B cell (primary cell): Measurements from ENCODE around the gene HCFC1. TPM values are rescaled to one million over a fixed set of nuclear protein-coding genes. Genes with fewer than 3 reads are reported as not detected.

ENCODE experiments used
- ATAC-seq: fragments of 200-7000 bp; cut with Tn5 transposase; one replicate; pipeline ENCODE4 v1.10.0; 2021; ENCODE audit warnings: low read depth, mild to moderate bottlenecking, moderate number of reproducible peaks, moderate library complexity
- CTCF ChIA-PET: fragments of 350-600 bp; sonication (Branson Sonifier 250); formaldehyde crosslinking; loops from one replicate; lab custom pipeline; 2021; ENCODE audit warnings: antibody characterized with exemption, inconsistent platforms; lab: Charles Lee
- POLR2A ChIA-PET: fragments of 350-600 bp; sonication (Branson Sonifier 250); formaldehyde crosslinking; loops from one replicate; lab custom pipeline; 2021; ENCODE audit warnings: antibody characterized with exemption; lab: Charles Lee
- DNase-seq: peaks from one replicate; pipeline ENCODE4 v3.0.0; 2013
- H2AFZ ChIP-seq: 2 replicates; pipeline ENCODE4 v1.6.1; 2012; ENCODE audit warnings: mild to moderate bottlenecking, low read depth, low read length; ENCODE audit not compliant: insufficient read depth, poor library complexity, severe bottlenecking
- H3K27ac ChIP-seq, 2 donors: 1 replicate in 1 of 2; 2 replicates in 1 of 2; pipeline ENCODE4 v1.5.1; 2012 to 2013; ENCODE audit warnings: low read length in 2 of 2, mild to moderate bottlenecking in 2 of 2, moderate library complexity in 1 of 2
- H3K27me3 ChIP-seq, 4 experiments: fragments of 200-600 bp in 1 of 4; sonication (generic) in 1 of 4; replicated peaks in 1 of 4; 1 replicate in 2 of 4; 2 replicates in 2 of 4; pipeline versions ENCODE4 v1.6.1 to v1.7.0; 2013 to 2016; ENCODE audit warnings: low read length in 3 of 4, mild to moderate bottlenecking in 2 of 4, mixed read lengths in 1 of 4, moderate library complexity in 1 of 4; ENCODE audit not compliant: insufficient read depth in 4 of 4, control insufficient read depth in 3 of 4; ENCODE audit errors: control extremely low read depth in 1 of 4
- H3K36me3 ChIP-seq, 2 experiments: replicated peaks in 1 of 2; 1 replicate in 1 of 2; 2 replicates in 1 of 2; pipeline versions ENCODE4 v1.6.1 to v1.7.1; 2013; ENCODE audit warnings: low read length in 1 of 2; ENCODE audit not compliant: insufficient read depth in 2 of 2, control insufficient read depth in 1 of 2; ENCODE audit errors: control extremely low read depth in 1 of 2, extremely low read depth in 1 of 2
- H3K4me1 ChIP-seq, 2 donors: fragments of 200-600 bp in 1 of 2; sonication (generic) in 1 of 2; 1 replicate in 1 of 2; 2 replicates in 1 of 2; pipeline versions ENCODE4 v1.5.1 to v1.6.1; 2013 to 2017; ENCODE audit warnings: low read length in 2 of 2; ENCODE audit not compliant: control insufficient read depth in 2 of 2, insufficient read depth in 2 of 2
- H3K4me2 ChIP-seq: replicated peaks from 2 replicates; pipeline ENCODE3; 2012; ENCODE audit warnings: mild to moderate bottlenecking, low read depth, low read length; ENCODE audit not compliant: poor library complexity, severe bottlenecking
- H3K4me3 ChIP-seq, 5 experiments: fragments of 200-600 bp in 1 of 5; sonication (generic) in 1 of 5; 1 replicate in 3 of 5; 2 replicates in 2 of 5; pipeline versions ENCODE4 v1.5.1 to v1.7.0; 2011 to 2016; ENCODE audit warnings: low read length in 4 of 5, mild to moderate bottlenecking in 4 of 5, low read depth in 2 of 5, control low read depth in 1 of 5, moderate library complexity in 1 of 5; ENCODE audit not compliant: insufficient read depth in 1 of 5; ENCODE audit errors: control extremely low read depth in 1 of 5, extremely low read depth in 1 of 5
- H3K79me2 ChIP-seq: fragments of 200-600 bp; sonication (generic); one replicate; pipeline ENCODE4 v1.6.0; 2016; ENCODE audit warnings: low read length; ENCODE audit not compliant: control insufficient read depth, insufficient read depth
- H3K9ac ChIP-seq: fragments of 200-600 bp; sonication (generic); 2 replicates; pipeline ENCODE4 v1.6.1; 2017; ENCODE audit warnings: mild to moderate bottlenecking, low read length, moderate library complexity
- H3K9me3 ChIP-seq, 3 donors: one replicate each; pipeline versions ENCODE4 v1.6.1 to v1.7.1; 2013; ENCODE audit warnings: low read length in 2 of 3; ENCODE audit not compliant: control insufficient read depth in 2 of 3, insufficient read depth in 1 of 3; ENCODE audit errors: control extremely low read depth in 1 of 3
- H4K20me1 ChIP-seq: 2 replicates; pipeline ENCODE4 v1.6.0; 2012; ENCODE audit warnings: mild to moderate bottlenecking, low read length; ENCODE audit not compliant: insufficient read depth, control insufficient read depth, poor library complexity, severe bottlenecking
- H3K27ac Mint-ChIP-seq: one replicate; pipeline ENCODE4 v1.8.0; 2021; ENCODE audit warnings: mixed read lengths
- H3K27me3 Mint-ChIP-seq: one replicate; pipeline ENCODE4 v1.8.0; 2021; ENCODE audit warnings: mixed read lengths
- H3K4me1 Mint-ChIP-seq: one replicate; pipeline ENCODE4 v1.8.0; 2021; ENCODE audit warnings: mixed read lengths
- H3K4me3 Mint-ChIP-seq: one replicate; pipeline ENCODE4 v1.8.0; 2021; ENCODE audit warnings: mixed read lengths
- H3K9me3 Mint-ChIP-seq: one replicate; pipeline ENCODE4 v1.8.0; 2022; ENCODE audit warnings: mixed read lengths; ENCODE audit not compliant: insufficient read depth
- CTCF ChIP-seq: fragments of 200-600 bp; IDR thresholded peaks from one replicate; pipeline ENCODE4 v1.8.0; 2022; ENCODE audit warnings: antibody characterized with exemption, mild to moderate bottlenecking
- EZH2 ChIP-seq: IDR thresholded peaks from 2 replicates; pipeline ENCODE4 v1.6.1; 2012; ENCODE audit warnings: borderline replicate concordance, low read depth, mild to moderate bottlenecking, moderate library complexity, low read length; ENCODE audit not compliant: insufficient read depth, poor library complexity, severe bottlenecking
- WGBS: methylation state at CpG from one replicate; pipeline ENCODE4 v1.1.5; 2013; ENCODE audit warnings: missing lambda C conversion rate; ENCODE audit not compliant: insufficient coverage; 5-methylcytosine and 5-hydroxymethylcytosine counted together
- intact Hi-C: fragments of 100-400 bp; cut with micrococcal nuclease; formaldehyde crosslinking; loops from one replicate; pipeline ENCODE4 v1.10.0; 2022
- polyA plus RNA-seq: library from polyadenylated mRNA; depleted of rRNA; stranded (reverse); fragments of >200 nt; gene quantifications from 2 replicates; pipeline ENCODE4 v1.2.3, GENCODE V29; 2012
- total RNA-seq, 2 donors: library from RNA; stranded (reverse); fragments of 120-200 nt in 1 of 2; gene quantifications; 1 replicate in 1 of 2; 2 replicates in 1 of 2; pipeline versions ENCODE4 v1.2.3 to v1.2.4, GENCODE V29; 2013 to 2022

Gene HCFC1
- total and polyA plus RNA-seq, 2 donors (not counting 1 experiment from before 2014, with no cell fraction given): 32.1 to 57.7 TPM

- no peak for DNase-seq
- Histone ChIP-seq H3K9ac (no peak overlapping the region), H4K20me1 (peaks cover 58% of the 10 kb centered on the region), H3K79me2 (peaks cover 7% of the 10 kb centered on the region), H3K4me1 (no peaks in the 10 kb centered on the region), H2AFZ (no peak overlapping the region), H3K9me3 (no peaks in the 10 kb centered on the region), H3K27ac (no peak overlapping the region), H3K4me2 (no peak overlapping the region), H3K27me3 (no peaks in the 10 kb centered on the region), H3K36me3 (peaks cover 0 to 48% of the 10 kb centered on the region in 2 experiments), H3K4me3 (no peak overlapping the region)
- TF ChIP-seq EZH2 (no peak), CTCF (no peak)
- 98% methylated on average over 17 of the region's 17 CpGs for whole genome bisulfite sequencing
- no peaks in the 10 kb centered on the region for H3K27me3 Mint-ChIP-seq
- no peak overlapping the region for H3K27ac Mint-ChIP-seq
- no peaks in the 10 kb centered on the region for H3K9me3 Mint-ChIP-seq
- H3K4me3 Mint-ChIP-seq: no peak overlapping the region
- CTCF ChIA-PET: no interaction called here
- ATAC-seq: no peak
- POLR2A ChIA-PET: no interaction called here
- intact Hi-C loops: no loop called here
- H3K4me1 Mint-ChIP-seq: no peaks in the 10 kb centered on the region
These were observed 57.9 kb downstream of the HCFC1 start for GRCh38 chrX:153913701-153914100.

GRCh38 chrX:153913211-153913610 lies 58.4 kb downstream of the HCFC1 start:
- 100% methylated on average over 4 of the region's 17 CpGs for WGBS
- H3K4me3 Mint-ChIP-seq: no peak overlapping the region
- no peak for DNase-seq
- Histone ChIP-seq H3K27ac (no peak overlapping the region), H3K9ac (no peak overlapping the region), H3K9me3 (no peaks in the 10 kb centered on the region), H3K4me1 (no peaks in the 10 kb centered on the region), H3K4me2 (no peak overlapping the region), H2AFZ (no peak overlapping the region), H4K20me1 (peaks cover 54% of the 10 kb centered on the region), H3K4me3 (no peak overlapping the region), H3K79me2 (peaks cover 7% of the 10 kb centered on the region), H3K36me3 (peaks cover 0 to 47% of the 10 kb centered on the region in 2 experiments), H3K27me3 (no peaks in the 10 kb centered on the region)
- no peaks in the 10 kb centered on the region for H3K9me3 Mint-ChIP-seq
- intact Hi-C loops: no loop called here
- no peaks in the 10 kb centered on the region for H3K27me3 Mint-ChIP-seq
- no peak for TF ChIP-seq CTCF
- no peak for TF ChIP-seq EZH2
- H3K4me1 Mint-ChIP-seq: no peaks in the 10 kb centered on the region
- ATAC-seq: no peak
- ChIA-PET CTCF (interaction anchor here (0.9 kb wide), 1 partner anchor 10 kb away, joined by 3 read pairs; no protein-coding TSS in a partner anchor), POLR2A (interaction anchor here (0.6 kb wide), 1 partner anchor 615 kb away, joined by 5 read pairs; no protein-coding TSS in a partner anchor)
- no peak overlapping the region for H3K27ac Mint-ChIP-seq
